ENCODE measurements around the gene KIDINS220. TPM values are rescaled to one million over a fixed set of nuclear protein-coding genes. Genes with fewer than 3 reads are reported as not detected.

The KIDINS220 gene
- total RNA-seq, 1 donor from 2014 or later: 47.8 TPM

GRCh38 chr2:8858264-8858663 is 20.9 kb upstream of the KIDINS220 start:
- Histone ChIP-seq H3K4me2 (ENCODE audit: low read length) (no peak overlapping the region), H2AFZ (ENCODE audit: low read depth, low read length) (no peak overlapping the region), H3K4me1 (ENCODE audit: insufficient read depth, low read length) (no peaks in the 10 kb centered on the region), H3K36me3 (ENCODE audit: insufficient read depth, low read length) (peaks cover 4% of the 10 kb centered on the region), H3K9me3 (ENCODE audit: insufficient read depth, low read depth, low read length) (no peaks in the 10 kb centered on the region), H3K27me3 (ENCODE audit: insufficient read depth, low read length) (no peaks in the 10 kb centered on the region), H3K79me2 (ENCODE audit: insufficient read depth, low read length) (no peaks in the 10 kb centered on the region), H3K4me3 (ENCODE audit: insufficient read depth, low read depth, low read length) (no peak overlapping the region), H4K20me1 (ENCODE audit: insufficient read depth, low read length) (no peaks in the 10 kb centered on the region), H3K9ac (ENCODE audit: low read length) (no peak overlapping the region), H3K27ac (ENCODE audit: low read depth, low read length) (no peak overlapping the region)
- H3K36me3 Mint-ChIP-seq (ENCODE audit: low read depth, unreplicated experiment): peaks cover 7% of the 10 kb centered on the region
- no peak for DNase-seq (ENCODE audit: low read depth)
- H3K4me3 Mint-ChIP-seq (ENCODE audit: unreplicated experiment): no peak overlapping the region
- no peak for TF ChIP-seq EZH2 (IDR thresholded peaks at IDR 0.05; ENCODE audit: insufficient read depth, low read length)
- TF ChIP-seq CTCF (IDR thresholded peaks at IDR 0.05; ENCODE audit: insufficient read depth, low read depth, low read length): no peak
- no peak for FAIRE-seq
- H3K27ac Mint-ChIP-seq (ENCODE audit: unreplicated experiment): no peak overlapping the region
- H3K9me3 Mint-ChIP-seq (ENCODE audit: unreplicated experiment): no peaks in the 10 kb centered on the region
- H3K27me3 Mint-ChIP-seq (ENCODE audit: low read depth, unreplicated experiment): no peaks in the 10 kb centered on the region
- peaks cover 4% of the 10 kb centered on the region for H3K4me1 Mint-ChIP-seq (ENCODE audit: low read depth, unreplicated experiment)

- H3K36me3 ChIP-seq (ENCODE audit: insufficient read depth, low read length): peaks cover 4% of the 10 kb centered on the region
- no peak overlapping the region for H3K9ac ChIP-seq (ENCODE audit: low read length)
- DNase-seq (ENCODE audit: low read depth) (no peak), FAIRE-seq (no peak)
- no peak for TF ChIP-seq EZH2 (IDR thresholded peaks at IDR 0.05; ENCODE audit: insufficient read depth, low read length)
- TF ChIP-seq CTCF (IDR thresholded peaks at IDR 0.05; ENCODE audit: insufficient read depth, low read depth, low read length): no peak
- H3K27me3 ChIP-seq (ENCODE audit: insufficient read depth, low read length): no peaks in the 10 kb centered on the region
- H3K9me3 ChIP-seq (ENCODE audit: insufficient read depth, low read depth, low read length): no peaks in the 10 kb centered on the region
- H3K9me3 Mint-ChIP-seq (ENCODE audit: unreplicated experiment): no peaks in the 10 kb centered on the region
- H3K4me1 Mint-ChIP-seq (ENCODE audit: low read depth, unreplicated experiment): peaks cover 4% of the 10 kb centered on the region
- H3K27me3 Mint-ChIP-seq (ENCODE audit: low read depth, unreplicated experiment): no peaks in the 10 kb centered on the region
- peaks cover 7% of the 10 kb centered on the region for H3K36me3 Mint-ChIP-seq (ENCODE audit: low read depth, unreplicated experiment)
- no peak overlapping the region for H3K27ac Mint-ChIP-seq (ENCODE audit: unreplicated experiment)
- H3K79me2 ChIP-seq (ENCODE audit: insufficient read depth, low read length): no peaks in the 10 kb centered on the region
- H3K4me1 ChIP-seq (ENCODE audit: insufficient read depth, low read length): no peaks in the 10 kb centered on the region
- H3K4me3 Mint-ChIP-seq (ENCODE audit: unreplicated experiment): no peak overlapping the region
- no peak overlapping the region for H3K4me3 ChIP-seq (ENCODE audit: insufficient read depth, low read depth, low read length)
- H3K4me2 ChIP-seq (ENCODE audit: low read length): no peak overlapping the region
- no peaks in the 10 kb centered on the region for H4K20me1 ChIP-seq (ENCODE audit: insufficient read depth, low read length)
- H2AFZ ChIP-seq (ENCODE audit: low read depth, low read length): no peak overlapping the region
- no peak overlapping the region for H3K27ac ChIP-seq (ENCODE audit: low read depth, low read length)
Measured at GRCh38 chr2:8857709-8858108, 20.3 kb upstream of the KIDINS220 start.

GRCh38 chr2:8856176-8856575 is 18.8 kb upstream of the KIDINS220 start:
- Mint-ChIP-seq H3K27me3 (ENCODE audit: low read depth, unreplicated experiment) (no peaks in the 10 kb centered on the region), H3K4me3 (ENCODE audit: unreplicated experiment) (no peak overlapping the region), H3K36me3 (ENCODE audit: low read depth, unreplicated experiment) (peaks cover 6% of the 10 kb centered on the region), H3K4me1 (ENCODE audit: low read depth, unreplicated experiment) (peaks cover 12% of the 10 kb centered on the region), H3K9me3 (ENCODE audit: unreplicated experiment) (no peaks in the 10 kb centered on the region), H3K27ac (ENCODE audit: unreplicated experiment) (no peak overlapping the region)
- Histone ChIP-seq H3K79me2 (ENCODE audit: insufficient read depth, low read length) (no peaks in the 10 kb centered on the region), H3K27me3 (ENCODE audit: insufficient read depth, low read length) (no peaks in the 10 kb centered on the region), H3K27ac (ENCODE audit: low read depth, low read length) (no peak overlapping the region), H4K20me1 (ENCODE audit: insufficient read depth, low read length) (no peaks in the 10 kb centered on the region), H3K9me3 (ENCODE audit: insufficient read depth, low read depth, low read length) (no peaks in the 10 kb centered on the region), H3K36me3 (ENCODE audit: insufficient read depth, low read length) (peaks cover 2% of the 10 kb centered on the region), H3K4me1 (ENCODE audit: insufficient read depth, low read length) (no peaks in the 10 kb centered on the region), H3K9ac (ENCODE audit: low read length) (no peak overlapping the region), H3K4me2 (ENCODE audit: low read length) (no peak overlapping the region), H3K4me3 (ENCODE audit: insufficient read depth, low read depth, low read length) (no peak overlapping the region), H2AFZ (ENCODE audit: low read depth, low read length) (no peak overlapping the region)
- DNase-seq (ENCODE audit: low read depth): no peak
- no peak for FAIRE-seq
- TF ChIP-seq CTCF (IDR thresholded peaks at IDR 0.05; ENCODE audit: insufficient read depth, low read depth, low read length) (no peak), EZH2 (IDR thresholded peaks at IDR 0.05; ENCODE audit: insufficient read depth, low read length) (no peak)
